NCI-H82 treated with DMSO at 0.1 percent for 48 hours (cell line): Measurements from ENCODE around the gene AJM1.
"Not testable (repeated sequence)": the region's sequence is repeated elsewhere in the genome, so short reads cannot be mapped to it uniquely, and the experiment has no call there.

Source experiments
- DNase-seq: peaks from one replicate; lab custom pipeline; 2025; ENCODE audit not compliant: unreplicated experiment; lab: John Stamatoyannopoulos, UW

AJM1 gene

DNA sequence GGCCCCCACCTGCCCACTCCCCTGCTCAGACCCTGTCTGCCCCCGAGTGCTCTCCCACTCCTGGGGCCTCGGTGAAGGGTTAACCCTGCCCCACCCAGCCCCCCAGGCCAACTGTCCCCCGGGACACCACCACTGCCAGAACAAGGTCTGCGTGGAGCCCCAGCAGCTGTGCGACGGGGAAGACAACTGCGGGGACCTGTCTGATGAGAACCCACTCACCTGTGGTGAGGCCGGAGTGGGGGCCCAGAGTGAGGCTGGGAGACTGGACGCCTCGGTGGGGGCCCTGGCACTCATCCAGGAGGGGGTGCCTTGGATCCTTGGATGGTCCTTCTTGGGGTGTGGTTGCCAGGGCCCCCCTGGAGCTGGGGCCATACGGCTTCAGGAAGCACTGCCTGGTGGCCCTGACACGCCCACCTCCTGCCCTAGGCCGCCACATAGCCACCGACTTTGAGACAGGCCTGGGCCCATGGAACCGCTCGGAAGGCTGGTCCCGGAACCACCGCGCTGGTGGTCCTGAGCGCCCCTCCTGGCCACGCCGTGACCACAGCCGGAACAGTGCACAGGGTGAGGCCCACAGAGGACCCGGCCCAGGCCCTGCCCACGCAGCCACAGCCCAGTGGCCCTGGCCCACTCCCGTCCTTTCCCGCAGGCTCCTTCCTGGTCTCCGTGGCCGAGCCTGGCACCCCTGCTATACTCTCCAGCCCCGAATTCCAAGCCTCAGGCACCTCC is 12.0 kb downstream of the AJM1 start:
- DNase-seq = no peak

DNA sequence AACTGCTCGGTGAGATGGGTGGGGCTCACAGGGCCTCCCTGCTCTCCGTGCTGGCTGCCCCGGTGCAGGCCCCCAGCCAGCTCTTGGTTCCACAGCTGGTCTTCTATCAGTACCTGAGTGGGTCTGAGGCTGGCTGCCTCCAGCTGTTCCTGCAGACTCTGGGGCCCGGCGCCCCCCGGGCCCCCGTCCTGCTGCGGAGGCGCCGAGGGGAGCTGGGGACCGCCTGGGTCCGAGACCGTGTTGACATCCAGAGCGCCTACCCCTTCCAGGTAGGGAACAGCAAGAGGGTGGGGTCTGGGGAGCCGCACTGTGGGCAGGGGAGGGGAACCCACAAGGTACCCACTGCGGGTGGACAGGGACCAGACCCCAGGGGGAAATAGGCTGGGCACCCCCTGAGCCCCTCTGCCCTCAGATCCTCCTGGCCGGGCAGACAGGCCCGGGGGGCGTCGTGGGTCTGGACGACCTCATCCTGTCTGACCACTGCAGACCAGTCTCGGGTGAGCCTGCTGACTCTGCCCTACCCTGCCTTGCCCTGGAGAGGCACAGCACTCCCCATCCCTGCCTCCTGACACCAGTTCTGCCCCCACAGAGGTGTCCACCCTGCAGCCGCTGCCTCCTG is 12.7 kb downstream of the AJM1 start:
- no peak for DNase-seq

DNA sequence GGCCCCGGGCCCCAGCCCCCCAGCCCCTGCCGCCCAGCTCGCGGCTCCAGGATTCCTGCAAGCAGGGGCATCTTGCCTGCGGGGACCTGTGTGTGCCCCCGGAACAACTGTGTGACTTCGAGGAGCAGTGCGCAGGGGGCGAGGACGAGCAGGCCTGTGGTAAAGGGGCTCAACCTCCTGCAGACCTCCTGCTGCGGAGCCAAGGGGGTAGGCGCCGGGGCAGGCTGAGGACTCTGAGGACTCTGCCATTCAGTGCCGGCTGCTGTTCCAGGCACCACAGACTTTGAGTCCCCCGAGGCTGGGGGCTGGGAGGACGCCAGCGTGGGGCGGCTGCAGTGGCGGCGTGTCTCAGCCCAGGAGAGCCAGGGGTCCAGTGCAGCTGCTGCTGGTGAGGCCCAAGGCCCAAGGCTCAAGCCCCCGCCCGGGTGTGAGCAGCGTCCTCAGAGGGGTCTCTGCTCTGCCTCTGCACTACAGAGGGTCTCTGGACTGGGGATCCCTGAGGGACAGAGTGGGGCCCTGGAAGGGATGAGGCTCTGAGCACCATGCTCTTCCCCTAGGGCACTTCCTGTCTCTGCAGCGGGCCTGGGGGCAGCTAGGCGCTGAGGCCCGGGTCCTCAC is 13.3 kb downstream of the AJM1 start:
- DNase-seq = no peak

GRCh38 chr9:136856079-136856476 is 13.8 kb downstream of the AJM1 start:
- no peak for DNase-seq

DNA sequence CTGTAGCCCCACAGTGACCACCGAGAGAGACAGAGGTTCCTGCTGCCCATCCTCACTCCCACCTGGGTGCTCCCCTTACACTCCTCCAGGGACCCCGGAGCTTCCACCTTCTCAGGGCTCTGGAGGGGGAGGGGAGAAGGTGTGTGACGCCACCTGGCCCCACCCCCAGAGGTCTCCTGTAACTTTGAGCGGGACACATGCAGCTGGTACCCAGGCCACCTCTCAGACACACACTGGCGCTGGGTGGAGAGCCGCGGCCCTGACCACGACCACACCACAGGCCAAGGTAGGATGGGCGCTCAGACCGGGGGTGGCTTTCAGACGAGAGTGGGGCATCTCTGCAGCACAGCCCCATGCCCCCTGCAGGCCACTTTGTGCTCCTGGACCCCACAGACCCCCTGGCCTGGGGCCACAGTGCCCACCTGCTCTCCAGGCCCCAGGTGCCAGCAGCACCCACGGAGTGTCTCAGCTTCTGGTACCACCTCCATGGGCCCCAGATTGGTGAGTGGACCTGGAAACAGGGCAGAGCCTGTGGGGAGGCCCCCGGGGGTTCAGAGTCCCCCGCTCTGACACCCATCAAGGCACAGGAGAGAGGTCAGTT is 14.4 kb downstream of the AJM1 start:
- DNase-seq = no peak

GRCh38 chr9:136857166-136857565 is 14.9 kb downstream of the AJM1 start:
- no peak for DNase-seq

- DNase-seq = no peak
These were observed 15.5 kb downstream of the AJM1 start for GRCh38 chr9:136857581-136858412.

- DNase-seq = no peak
These were observed 16.2 kb downstream of the AJM1 start for GRCh38 chr9:136858452-136858843.

- no peak for DNase-seq
These were observed 16.8 kb downstream of the AJM1 start for GRCh38 chr9:136858844-136859757.

- no peak for DNase-seq
These were observed 18.3 kb downstream of the AJM1 start for GRCh38 chr9:136860529-136860928.

- no peak for DNase-seq
These were observed 18.9 kb downstream of the AJM1 start for GRCh38 chr9:136860933-136861873.

- no peak for DNase-seq
These were observed 19.7 kb downstream of the AJM1 start for GRCh38 chr9:136861874-136862457.

- no peak for DNase-seq
These were observed 20.8 kb downstream of the AJM1 start for GRCh38 chr9:136862849-136863622.

GRCh38 chr9:136863623-136864273 is 21.5 kb downstream of the AJM1 start:
- DNase-seq = no peak

DNA sequence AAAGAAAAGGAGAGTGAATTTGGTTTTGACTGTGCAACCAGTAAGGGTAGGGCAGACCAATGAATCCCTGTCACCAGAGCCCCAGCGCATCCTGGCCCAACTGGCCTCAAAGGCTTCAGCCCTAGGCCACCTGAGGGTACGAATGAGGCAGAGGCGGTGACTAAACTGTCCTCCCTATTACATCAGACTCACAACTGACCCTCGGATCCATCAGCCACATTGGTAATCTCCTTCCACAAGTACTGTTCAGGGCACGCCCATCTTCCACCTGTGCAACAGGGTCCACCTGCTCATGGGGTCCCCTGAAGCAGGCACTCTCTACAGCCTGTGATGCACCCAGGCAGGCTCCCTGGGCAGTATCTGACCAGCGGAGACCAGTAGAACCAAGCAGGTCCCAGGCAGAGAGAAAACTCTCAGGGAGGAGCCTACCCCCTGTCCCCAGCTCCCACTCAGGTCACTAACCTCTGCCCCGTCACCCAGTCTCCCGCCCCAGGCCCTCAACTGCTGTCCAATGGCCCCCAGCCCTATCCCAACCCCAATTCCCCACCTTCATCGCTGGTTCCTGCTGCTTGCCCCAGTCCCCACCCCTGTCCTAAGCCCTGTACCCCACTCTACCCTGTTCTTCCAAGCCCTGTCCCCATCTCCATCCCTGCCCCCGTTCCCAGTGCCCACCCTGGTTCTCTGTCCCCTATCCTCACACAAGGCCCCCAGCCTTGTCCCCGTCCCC is 22.9 kb downstream of the AJM1 start:
- no peak for DNase-seq

DNA sequence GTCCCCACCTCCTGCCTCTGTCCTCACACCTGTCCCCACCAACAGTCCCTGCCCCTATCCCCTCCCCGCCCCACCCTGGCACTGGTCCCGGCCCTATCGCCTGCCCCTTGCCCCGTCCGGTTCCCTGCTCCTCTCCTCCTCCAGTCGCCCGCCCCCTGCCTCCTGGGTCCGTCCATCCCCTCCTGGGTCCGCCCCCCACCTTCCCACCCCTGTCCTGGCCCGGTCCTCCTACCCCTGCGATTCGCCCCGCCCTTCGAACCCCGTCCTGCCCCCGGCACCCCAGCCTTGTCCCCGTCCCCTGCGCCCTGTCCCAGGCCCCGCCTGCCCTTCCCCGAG is 23.5 kb downstream of the AJM1 start:
- DNase-seq = no peak

DNA sequence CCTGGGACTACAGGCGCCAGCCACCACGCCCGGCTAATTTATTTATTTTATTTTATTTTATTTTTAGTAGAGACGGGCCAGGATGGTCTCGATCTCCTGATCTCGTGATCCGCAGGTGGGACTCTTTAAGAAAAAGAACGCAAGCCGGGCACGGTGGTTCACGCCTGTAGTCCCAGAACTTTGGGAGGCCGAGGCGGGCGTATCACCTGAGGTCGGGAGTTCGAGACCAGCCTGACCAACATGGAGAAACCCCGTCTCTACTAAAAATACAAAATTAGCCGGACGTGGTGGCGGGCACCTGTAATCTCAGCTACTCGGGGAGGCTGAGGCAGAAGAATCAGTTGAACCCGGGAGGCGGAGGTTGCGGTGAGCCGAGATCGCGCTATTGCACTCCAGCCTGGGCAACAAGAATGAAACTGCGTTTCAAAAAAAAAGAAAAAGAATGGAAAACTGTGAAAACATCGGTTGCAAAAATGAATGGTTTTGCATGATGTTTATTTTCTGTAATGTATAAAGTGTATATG is 24.7 kb downstream of the AJM1 start:
- DNase-seq = not testable (repeated sequence)
